Omental fat pad (tissue), 4 donors: Measurements from ENCODE around the gene HLF. TPM values are rescaled to one million over a fixed set of nuclear protein-coding genes. Genes with fewer than 3 reads are reported as not detected.
"Not testable (repeated sequence)": the region's sequence is repeated elsewhere in the genome, so short reads cannot be mapped to it uniquely, and the experiment has no call there.

ENCODE experiments used
- ATAC-seq: fragments of 150-250 bp; one replicate; pipeline ENCODE4 v1.9.1; 2016; ENCODE audit warnings: mild to moderate bottlenecking, moderate library complexity; ENCODE audit not compliant: low FRiP score
- DNase-seq: peaks from one replicate; pipeline ENCODE4 v3.0.0-alpha.2; 2019; ENCODE audit warnings: low spot score
- total RNA-seq, 4 donors: library from RNA; depleted of rRNA; stranded (reverse); fragments of >200 nt; gene quantifications; one replicate each; pipeline ENCODE4 v1.1.0, GENCODE V29; 2016
- TF ChIP-seq, protein P1 (sequence below), 3 donors: fragments of 450-650 bp; IDR thresholded peaks; one replicate each; pipeline ENCODE4 v1.5.1; 2016 to 2017; ENCODE audit warnings: antibody characterized with exemption in 3 of 3, mild to moderate bottlenecking in 3 of 3, moderate library complexity in 2 of 3

The HLF gene
- total RNA-seq, 4 donors from 2014 or later: 12.5 to 15.4 (median 14.6) TPM

DNA sequence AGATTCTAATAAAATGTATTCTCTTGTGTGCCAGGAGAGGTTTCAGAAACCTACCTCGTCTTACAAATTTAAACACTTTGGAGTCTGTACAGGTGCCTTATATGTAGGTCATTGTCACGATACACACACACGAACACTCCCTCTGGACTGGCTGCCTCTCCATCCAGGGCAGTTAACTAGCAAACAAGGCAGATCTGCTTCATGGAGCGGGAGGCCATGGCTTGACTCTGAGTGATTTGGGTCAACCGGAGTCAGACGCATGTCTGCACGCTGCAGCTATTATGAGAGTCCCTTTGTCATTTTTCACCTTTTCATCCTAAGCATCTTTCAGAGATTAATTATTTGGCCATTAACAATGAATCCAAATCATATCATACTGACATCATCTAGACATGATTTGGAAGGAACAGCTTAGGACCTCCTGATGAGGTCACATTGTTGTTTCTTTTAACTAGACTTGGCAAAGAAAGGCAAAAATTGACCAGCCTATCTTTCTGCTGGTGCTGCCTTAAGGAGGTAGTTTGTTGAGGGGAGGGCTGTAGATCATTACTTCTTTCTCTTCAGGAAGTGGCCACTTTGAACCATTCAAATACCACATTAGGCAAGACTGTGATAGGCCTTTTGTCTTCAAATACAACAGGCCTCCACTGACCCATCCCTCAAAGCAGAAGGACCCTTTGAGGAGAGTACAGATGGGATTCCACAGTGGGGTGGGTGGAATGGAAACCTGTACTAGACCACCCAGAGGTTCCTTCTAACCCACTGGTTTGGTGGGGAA, 58.9 kb downstream of the HLF start:
- ATAC-seq (no peak), DNase-seq (no peak)
- TF ChIP-seq, protein P1, sequence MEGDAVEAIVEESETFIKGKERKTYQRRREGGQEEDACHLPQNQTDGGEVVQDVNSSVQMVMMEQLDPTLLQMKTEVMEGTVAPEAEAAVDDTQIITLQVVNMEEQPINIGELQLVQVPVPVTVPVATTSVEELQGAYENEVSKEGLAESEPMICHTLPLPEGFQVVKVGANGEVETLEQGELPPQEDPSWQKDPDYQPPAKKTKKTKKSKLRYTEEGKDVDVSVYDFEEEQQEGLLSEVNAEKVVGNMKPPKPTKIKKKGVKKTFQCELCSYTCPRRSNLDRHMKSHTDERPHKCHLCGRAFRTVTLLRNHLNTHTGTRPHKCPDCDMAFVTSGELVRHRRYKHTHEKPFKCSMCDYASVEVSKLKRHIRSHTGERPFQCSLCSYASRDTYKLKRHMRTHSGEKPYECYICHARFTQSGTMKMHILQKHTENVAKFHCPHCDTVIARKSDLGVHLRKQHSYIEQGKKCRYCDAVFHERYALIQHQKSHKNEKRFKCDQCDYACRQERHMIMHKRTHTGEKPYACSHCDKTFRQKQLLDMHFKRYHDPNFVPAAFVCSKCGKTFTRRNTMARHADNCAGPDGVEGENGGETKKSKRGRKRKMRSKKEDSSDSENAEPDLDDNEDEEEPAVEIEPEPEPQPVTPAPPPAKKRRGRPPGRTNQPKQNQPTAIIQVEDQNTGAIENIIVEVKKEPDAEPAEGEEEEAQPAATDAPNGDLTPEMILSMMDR (IDR thresholded peaks at IDR 0.05): no peak

DNA sequence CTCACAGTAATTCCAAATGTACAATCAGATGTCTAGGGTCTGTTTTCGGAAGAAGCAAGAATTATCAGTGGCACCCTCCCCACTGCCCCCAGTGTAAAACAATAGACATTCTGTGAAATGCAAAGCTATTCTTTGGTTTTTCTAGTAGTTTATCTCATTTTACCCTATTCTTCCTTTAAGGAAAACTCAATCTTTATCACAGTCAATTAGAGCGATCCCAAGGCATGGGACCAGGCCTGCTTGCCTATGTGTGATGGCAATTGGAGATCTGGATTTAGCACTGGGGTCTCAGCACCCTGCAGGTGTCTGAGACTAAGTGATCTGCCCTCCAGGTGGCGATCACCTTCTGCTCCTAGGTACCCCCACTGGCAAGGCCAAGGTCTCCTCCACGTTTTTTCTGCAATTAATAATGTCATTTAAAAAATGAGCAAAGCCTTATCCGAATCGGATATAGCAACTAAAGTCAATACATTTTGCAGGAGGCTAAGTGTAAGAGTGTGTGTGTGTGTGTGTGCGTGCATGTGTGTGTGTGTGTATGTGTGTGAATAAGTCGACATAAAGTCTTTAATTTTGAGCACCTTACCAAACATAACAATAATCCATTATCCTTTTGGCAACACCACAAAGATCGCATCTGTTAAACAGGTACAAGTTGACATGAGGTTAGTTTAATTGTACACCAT, 59.7 kb downstream of the HLF start:
- TF ChIP-seq, protein P1 (IDR thresholded peaks at IDR 0.05): no peak
- ATAC-seq (no peak), DNase-seq (no peak)

DNA sequence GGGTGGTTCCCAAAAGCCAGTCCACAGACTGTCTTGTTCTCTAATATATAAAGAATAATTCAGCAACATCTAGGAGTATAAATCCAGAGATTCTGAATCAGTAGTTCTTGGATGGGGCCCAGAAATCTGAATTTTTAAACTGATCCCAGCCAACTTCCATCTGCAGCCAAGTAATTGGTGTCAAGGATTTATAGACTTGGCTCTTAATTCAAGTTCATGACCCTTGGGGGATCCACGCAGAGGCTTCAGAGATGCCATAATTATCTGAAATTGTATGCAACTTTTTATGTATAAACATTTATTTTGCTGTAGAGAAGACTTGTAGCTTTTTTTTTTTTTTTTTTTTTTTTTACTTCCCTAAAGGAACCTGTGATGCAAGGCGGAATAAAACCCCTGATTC, 60.6 kb downstream of the HLF start:
- TF ChIP-seq, protein P1 (IDR thresholded peaks at IDR 0.05): no peak
- ATAC-seq: no peak

DNA sequence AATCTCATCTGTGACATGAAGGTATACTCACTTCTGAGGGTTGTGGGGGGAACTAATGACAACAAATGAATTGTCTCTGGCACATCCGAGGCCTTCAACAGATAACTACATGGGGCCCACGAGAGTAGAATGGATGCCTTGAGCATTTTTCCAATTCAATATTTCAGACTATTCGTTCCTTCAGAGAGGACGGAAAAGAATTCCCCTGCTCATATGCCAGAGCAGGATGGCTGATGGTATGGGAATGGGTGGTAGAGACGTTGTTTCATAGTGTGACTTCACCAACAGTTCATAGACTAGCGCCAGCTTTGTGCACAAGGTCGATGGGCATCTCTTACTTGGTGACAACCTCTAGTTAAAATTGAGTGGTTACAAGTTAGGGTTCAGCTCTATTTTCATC, 61.3 kb downstream of the HLF start:
- ATAC-seq: no peak
- no peak for DNase-seq
- TF ChIP-seq, protein P1 (IDR thresholded peaks at IDR 0.05): no peak

More for the DNA sequence above, 60.6 kb downstream of the HLF start:
- no peak for DNase-seq

DNA sequence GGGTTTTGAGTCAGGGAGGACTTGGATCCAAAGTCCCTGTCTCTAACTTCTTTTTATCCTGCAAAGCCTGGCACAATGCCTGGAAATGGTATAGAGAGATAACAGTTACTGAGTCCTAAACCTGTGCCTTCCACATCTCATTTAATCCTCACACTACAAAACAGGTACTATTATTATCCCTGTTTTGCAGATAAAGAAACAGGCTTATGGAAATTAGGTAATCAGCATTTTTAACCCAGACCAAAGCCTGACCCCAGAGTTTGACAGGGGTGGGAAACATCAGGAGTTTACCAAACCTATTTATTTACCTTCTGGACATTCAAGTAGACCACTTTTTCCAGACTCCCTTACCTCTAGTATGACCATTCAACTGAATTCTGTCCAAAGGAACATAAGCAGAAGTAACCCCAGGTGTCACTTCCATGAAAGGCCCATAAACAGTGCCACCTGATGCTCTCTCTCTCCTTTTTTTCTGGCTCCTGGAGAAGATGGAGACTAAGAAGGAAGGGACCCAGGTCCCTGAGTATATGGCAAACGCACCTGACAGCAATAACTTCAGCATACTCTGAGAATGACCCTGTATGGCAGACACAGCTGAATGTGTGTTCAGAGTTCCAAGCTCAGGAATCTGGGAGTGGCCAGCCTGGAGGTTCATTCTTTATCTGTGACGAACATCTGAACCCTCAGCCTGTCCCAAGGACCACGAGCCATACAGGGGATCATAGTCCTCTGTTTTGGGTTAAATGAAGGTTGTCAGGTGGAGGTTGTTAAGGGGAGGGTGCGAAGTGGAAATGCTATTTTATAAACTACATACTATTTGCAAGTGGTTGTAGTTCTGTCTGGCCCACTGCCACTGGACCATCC, 62.7 kb downstream of the HLF start:
- ATAC-seq: no peak
- TF ChIP-seq, protein P1 (IDR thresholded peaks at IDR 0.05): no peak
- DNase-seq: no peak

DNA sequence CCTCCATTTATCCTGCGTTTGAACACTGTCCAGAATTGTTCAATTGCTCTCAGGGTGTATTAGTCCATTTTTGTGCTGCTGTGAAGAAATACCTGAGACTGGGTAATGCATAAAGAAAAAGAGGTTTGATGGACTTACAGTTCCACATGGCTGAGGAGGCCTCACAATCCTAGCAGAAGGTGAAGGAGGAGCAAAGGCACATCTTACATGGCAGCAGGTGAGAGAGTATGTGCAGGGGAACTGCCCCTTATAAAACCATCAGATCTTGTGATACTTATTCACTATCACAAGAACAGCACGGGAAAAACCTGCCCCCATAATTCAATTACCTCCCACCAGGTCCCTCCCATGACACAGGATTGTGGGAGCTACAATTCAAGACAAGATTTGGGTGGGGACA, 63.8 kb downstream of the HLF start:
- DNase-seq, ATAC-seq: not testable (repeated sequence)

DNA sequence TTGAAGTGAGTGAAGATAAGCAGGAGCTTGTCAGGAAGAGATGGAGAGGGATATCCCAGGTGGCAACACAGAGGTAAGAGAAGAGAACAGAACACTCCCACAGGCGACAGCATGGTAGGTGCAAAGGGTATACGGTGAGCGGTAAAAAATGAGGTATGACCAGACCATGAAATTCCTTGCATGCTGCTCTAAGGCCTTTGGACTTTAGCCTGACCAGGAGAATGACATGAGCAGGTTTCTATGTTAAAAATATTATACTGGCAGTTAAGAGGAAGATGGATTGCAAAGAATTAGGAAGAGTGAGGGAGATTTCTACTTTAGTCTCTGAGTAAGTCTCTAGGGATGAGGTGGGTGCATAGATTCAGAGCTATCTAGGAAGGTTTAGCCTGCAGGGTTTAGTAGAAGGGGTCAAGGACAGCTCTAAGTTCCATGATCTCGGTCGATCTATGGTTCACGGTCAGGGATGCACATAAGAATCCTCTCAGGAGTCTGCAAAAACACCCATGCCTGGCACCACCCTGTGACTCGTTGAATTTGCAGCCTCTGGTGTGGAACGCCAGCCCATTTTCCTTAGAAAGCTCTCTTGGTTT, 65.7 kb downstream of the HLF start:
- no peak for DNase-seq
- TF ChIP-seq, protein P1 (IDR thresholded peaks at IDR 0.05): no peak
- no peak for ATAC-seq
